Measurements from ENCODE around the gene PHACTR1.

GRCh38 chr6:13141387-13141786 is 424.8 kb downstream of the PHACTR1 start:
- TF ChIP-seq EZH2 (IDR thresholded peaks at IDR 0.05), result no peak
- TF ChIP-seq POLR2AphosphoS5 (IDR thresholded peaks at IDR 0.05; ENCODE audit: borderline replicate concordance, low read depth, low read length), result no peak

Data from SK-N-MC (cell line).